Activated CD4-positive, alpha-beta T cell treated with anti-CD3 and anti-CD28 coated beads, Interleukin-2, Interleukin-6, amounts not matched to agents 100 ng/mL and 50 ng/mL, durations not matched to agents 16 hours and 8 hours (primary cell): Measurements from ENCODE around the gene CTPS2.
"Not testable (repeated sequence)": the region's sequence is repeated elsewhere in the genome, so short reads cannot be mapped to it uniquely, and the experiment has no call there.

Experiments
- DNase-seq: peaks from one replicate; pipeline ENCODE4 v3.0.0-alpha.2; 2020

CTPS2 gene

GRCh38 chrX:16601885-16602284 lies 110.6 kb downstream of the CTPS2 start:
- no peak for DNase-seq

GRCh38 chrX:16594490-16594889 lies 118.0 kb downstream of the CTPS2 start:
- DNase-seq, result no peak

- DNase-seq, result no peak
Observed at GRCh38 chrX:16593801-16594200, 118.7 kb downstream of the CTPS2 start.

GRCh38 chrX:16592194-16592770 lies 120.2 kb downstream of the CTPS2 start:
- no peak for DNase-seq

DNA sequence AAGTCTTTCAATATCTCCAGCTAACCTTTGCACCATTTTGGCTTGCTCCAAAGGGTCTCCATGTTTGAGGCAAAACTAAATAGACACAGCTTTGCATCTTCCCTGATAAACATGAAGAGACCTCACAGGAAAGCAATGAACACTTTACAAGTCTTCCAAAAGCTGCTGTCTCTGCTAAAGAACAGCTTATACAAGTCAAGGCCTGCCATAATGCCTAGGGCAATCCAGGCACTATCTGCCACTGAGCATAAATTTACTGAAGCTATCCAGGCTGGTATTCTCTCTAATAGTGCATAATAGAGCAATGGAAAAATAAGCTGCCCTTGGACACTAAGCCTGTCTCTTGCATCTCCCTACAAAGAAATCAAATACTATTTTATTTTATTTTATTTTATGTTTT lies 122.6 kb downstream of the CTPS2 start:
- DNase-seq, result no peak

GRCh38 chrX:16589211-16589610 lies 123.3 kb downstream of the CTPS2 start:
- DNase-seq, result no peak

GRCh38 chrX:16588266-16588665 lies 124.2 kb downstream of the CTPS2 start:
- no peak for DNase-seq

- no peak for DNase-seq
Observed at GRCh38 chrX:16587836-16588235, 124.6 kb downstream of the CTPS2 start.

DNA sequence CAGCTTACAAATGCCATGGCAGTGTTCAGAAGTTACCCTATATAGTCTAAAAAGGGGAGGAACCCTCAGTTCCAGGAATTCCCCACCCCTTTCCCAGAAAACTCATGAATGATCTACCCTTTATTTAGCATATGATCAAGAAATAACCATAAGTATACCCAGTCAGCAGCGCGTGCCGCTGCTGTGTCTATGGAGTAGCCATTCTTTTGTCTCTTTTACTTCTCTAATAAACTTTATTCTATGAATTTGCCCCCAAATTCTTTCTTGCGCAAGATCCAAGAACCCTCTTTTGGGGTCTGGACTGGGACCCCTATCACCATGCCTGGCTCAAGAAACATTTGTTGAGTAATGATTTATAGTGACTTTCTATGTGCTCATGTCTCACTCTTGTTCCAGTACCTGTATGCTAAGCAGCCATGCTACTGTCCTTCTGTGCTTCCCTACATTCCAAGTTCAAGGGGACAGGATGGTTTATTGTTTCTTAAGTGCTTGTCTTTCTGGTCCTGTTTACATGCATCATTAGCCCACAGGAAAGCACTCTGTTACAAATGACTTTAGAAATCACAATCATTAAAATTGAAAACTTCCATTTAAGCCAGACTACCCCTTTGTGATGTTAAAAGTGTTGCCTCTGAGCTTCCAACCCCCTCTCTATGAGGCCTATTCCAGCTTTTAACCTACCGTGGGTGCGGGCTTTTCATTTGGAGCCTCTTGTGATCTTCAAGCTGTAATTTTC lies 125.9 kb downstream of the CTPS2 start:
- no peak for DNase-seq

- no peak for DNase-seq
Observed at GRCh38 chrX:16585486-16586376, 126.7 kb downstream of the CTPS2 start.

DNA sequence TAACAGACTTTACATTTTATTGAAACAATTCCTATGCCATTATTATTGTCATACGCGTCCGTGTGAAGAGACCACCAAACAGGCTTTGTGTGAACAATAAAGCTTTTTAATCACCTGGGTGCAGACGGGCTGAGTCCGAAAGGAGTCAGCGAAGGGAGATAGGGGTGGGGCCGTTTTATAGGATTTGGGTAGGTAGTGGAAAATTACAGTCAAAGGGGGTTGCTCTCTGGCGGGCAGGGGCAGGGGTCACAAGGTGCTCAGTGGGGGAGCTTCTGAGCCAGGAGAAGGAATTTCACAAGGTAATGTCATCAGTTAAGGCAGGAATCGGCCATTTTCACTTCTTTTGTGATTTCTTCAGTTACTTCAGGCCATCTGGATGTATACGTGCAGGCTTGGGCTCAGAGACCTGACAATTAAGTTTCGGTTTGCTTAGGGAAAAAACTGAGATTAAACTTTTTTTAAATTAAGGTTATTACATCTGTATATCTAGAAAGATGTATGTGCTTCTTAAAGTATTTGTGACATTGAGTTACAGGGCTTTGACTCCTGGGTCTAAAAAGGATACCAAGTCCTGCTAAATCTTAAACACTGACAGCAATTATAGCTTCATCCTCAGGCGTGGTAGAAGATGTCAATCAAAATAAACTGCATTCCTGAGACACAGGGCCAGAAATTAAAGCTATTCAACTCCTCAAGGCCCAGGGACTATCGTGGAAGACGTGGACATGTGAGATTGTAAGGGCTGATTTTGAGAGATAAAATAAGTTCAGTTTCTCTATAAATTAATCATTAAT lies 132.3 kb downstream of the CTPS2 start:
- DNase-seq, result not testable (repeated sequence)

DNA sequence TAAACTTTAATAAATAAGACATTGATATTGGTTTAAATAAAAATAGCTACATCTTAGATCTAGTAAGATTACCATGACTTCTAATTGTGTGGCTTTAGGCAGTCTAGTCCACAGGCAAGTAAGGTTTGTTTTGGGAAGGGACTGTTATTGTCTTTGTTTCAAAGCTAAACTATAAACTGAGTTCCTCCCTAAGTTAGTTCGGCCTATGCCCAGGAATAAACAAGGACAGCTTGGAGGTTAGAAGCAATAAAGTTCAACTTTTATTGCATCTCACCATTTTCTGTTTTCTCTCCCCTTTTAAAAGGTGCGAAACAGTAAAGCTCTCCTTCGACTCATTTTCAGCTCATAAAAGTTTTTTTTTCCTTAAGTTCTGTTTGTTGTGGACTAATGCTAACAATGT lies 133.0 kb downstream of the CTPS2 start:
- DNase-seq, result no peak

- no peak for DNase-seq
Observed at GRCh38 chrX:16578218-16578617, 134.3 kb downstream of the CTPS2 start.

DNA sequence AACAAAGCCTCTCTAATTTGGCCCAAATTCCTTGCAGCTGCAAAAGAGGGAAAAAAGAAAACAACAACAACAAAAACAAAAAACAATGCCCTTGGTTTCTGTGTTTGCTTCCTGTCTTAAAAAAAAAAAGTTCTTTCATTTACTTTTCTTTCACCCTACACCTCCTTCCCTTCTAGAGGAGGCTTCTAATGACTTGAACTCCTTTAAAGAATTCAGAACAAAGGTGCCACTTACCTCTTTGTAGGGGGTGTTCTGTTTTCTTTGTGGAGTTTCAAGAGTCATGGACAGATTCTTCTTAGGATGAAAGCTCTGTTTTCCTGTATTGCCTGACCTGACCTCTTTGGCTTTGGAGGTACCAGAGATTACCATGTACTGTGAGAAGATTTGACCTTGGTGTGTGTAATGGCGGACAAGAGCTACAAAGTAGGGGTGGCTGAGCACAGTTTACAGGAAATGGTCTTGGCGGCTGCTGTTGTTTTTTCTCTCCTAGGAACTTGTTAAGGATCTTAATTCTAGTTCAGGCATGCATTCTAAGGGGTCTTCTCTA lies 134.9 kb downstream of the CTPS2 start:
- no peak for DNase-seq

GRCh38 chrX:16575388-16575787 lies 137.1 kb downstream of the CTPS2 start:
- DNase-seq, result not testable (repeated sequence)

GRCh38 chrX:16573781-16574180 lies 138.7 kb downstream of the CTPS2 start:
- no peak for DNase-seq

- no peak for DNase-seq
Observed at GRCh38 chrX:16567681-16568080, 144.8 kb downstream of the CTPS2 start.

GRCh38 chrX:16566571-16566970 lies 145.9 kb downstream of the CTPS2 start:
- DNase-seq, result no peak

- DNase-seq, result no peak
Observed at GRCh38 chrX:16560173-16560572, 152.3 kb downstream of the CTPS2 start.

DNA sequence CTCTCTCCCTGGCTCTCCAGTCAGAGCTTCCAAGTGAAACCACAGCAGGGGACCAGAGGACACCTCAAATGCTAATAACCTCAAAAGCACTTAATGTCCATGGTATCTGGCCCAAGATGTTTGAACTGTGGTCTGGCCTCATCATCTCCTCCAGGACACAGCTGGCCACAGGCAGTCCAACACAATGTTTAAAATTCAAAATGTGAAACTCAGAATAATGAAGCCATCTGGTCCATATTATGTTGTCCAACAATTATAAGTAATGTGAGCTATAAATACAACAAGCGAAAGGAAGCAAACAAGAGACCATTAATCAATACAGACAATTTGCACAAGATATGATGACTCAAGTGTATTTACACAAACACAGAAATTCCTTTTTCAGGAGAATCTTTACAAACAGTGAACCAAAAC lies 153.3 kb downstream of the CTPS2 start:
- no peak for DNase-seq

- no peak for DNase-seq
Observed at GRCh38 chrX:16558489-16558888, 154.0 kb downstream of the CTPS2 start.

GRCh38 chrX:16552546-16552945 lies 159.9 kb downstream of the CTPS2 start:
- no peak for DNase-seq

GRCh38 chrX:16547644-16548043 lies 164.8 kb downstream of the CTPS2 start:
- no peak for DNase-seq
